SKM-1 (cell line): Measurements from ENCODE around the gene FCMR.

Source experiments
- DNase-seq: peaks from one replicate; lab custom pipeline; 2025; ENCODE audit not compliant: unreplicated experiment; lab: John Stamatoyannopoulos, UW

FCMR gene

DNA sequence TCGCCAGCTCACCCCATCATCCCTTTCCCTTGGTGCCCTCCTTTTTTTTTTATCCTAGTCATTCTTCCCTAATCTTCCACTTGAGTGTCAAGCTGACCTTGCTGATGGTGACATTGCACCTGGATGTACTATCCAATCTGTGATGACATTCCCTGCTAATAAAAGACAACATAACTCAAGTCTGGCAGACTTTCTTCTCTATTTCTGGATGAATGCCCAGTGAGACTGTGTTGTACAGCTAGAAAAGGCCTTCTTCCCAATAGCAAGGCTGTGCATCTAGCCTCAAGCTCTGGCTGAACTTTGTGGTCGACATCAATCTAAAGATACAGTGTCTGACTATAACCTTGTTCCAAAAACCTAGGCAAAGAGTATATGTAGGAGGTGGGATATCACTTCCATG lies 18.1 kb downstream of the FCMR start:
- no peak for DNase-seq

GRCh38 chr1:206902702-206903101 lies 19.0 kb downstream of the FCMR start:
- no peak for DNase-seq

DNA sequence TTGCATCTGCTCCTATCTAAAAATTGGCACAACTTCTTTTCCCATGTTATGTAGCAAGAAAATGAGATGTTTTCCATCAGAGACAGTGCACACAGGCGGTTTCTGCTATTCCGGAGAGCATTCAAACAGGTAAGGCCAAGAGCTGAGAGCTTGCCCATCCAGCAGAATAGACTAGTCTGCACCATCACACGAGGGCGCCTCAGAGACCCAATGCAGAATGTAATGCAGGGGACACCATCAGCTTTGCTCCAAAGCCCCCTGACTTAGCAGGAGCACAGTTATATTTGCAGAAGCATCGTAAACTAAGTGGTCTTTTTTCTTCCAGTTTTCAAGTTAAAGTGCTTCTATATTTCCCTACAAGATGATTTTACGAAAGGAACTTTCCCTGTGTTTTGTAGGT lies 19.8 kb downstream of the FCMR start:
- DNase-seq, result no peak

GRCh38 chr1:206900149-206900548 lies 21.6 kb downstream of the FCMR start:
- no peak for DNase-seq

DNA sequence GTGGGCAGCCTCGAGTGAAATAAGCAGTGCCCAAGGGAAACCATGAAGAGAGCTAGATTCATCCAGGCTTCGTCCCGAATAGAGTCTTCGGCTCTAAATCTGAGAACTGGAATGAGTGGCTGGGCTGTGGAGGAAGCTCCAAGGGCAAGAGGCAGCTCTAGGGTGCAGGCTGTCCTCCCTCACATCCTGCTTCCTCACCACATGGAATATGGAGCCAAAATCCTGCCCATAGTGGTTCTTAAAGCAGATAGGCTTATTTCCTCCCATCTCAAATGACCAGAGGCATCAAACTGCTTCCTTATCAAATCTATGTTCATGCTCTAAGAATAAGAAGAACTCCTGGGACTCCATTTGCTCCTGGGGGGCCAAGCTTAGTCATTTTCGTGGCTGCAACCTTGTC lies 22.0 kb downstream of the FCMR start:
- DNase-seq, result no peak

GRCh38 chr1:206898915-206899431 lies 22.8 kb downstream of the FCMR start:
- no peak for DNase-seq

GRCh38 chr1:206898089-206898914 lies 23.4 kb downstream of the FCMR start:
- DNase-seq, result no peak

GRCh38 chr1:206897175-206897574 lies 24.6 kb downstream of the FCMR start, which contains the start of gene IL24:
TSS of gene IL24 (plus strand) at chr1:206897443. CDS start at chr1:206897833, 390 bp downstream.
- no peak for DNase-seq

GRCh38 chr1:206896261-206896660 lies 25.5 kb downstream of the FCMR start:
- DNase-seq, result no peak

DNA sequence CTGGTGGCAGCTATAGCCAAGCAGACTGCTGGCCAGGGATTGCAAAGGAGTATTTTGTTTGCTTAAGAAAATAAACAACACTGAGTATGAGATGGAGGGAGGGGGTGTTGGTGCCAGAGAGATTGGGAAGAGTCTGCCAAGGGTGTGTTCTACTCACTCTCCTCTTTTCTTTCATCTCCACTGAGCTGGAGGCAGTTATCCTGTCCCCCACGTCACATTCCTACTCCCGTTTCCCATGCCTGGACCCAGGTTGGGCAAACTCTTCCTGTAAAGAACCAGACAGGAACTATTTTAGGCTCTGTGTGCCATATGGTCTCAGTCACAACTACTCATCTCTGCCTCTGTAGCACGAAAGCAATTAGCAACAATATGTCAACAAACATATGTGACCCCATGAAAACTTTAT lies 25.9 kb downstream of the FCMR start:
- no peak for DNase-seq

- no peak for DNase-seq
Observed at GRCh38 chr1:206895325-206895724, 26.4 kb downstream of the FCMR start.

GRCh38 chr1:206893380-206893779 lies 28.4 kb downstream of the FCMR start:
- DNase-seq, result no peak

DNA sequence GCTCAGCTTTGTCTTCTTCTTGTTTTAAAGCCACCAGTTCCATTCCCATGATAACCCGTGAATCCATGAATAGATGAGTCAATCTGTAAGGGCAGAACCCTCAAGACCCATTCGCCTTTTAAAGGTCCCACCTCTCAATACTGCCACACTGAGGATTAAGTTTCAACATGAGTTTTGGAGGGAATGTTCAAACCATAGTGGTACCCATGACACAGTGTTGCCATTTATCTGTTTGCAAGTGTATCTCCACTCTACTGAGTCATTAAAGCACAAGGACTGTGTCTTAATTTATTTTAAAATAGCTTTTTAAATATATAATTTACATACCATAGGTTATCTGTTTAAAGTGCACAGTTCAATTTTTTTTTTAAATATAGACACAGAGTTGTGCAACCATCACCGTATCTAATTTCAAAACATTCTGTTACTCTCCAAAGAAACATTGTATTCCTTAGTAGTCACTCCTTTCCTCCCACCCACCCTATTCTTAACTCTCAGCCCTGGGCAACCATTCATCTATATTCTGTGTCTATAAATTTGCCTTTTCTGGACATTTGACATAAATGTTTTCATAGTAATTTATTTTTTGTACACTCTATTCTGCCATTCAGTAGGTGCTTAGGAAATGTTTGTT lies 29.3 kb downstream of the FCMR start:
- DNase-seq, result no peak

- DNase-seq, result no peak
Observed at GRCh38 chr1:206891412-206891811, 30.3 kb downstream of the FCMR start.

- no peak for DNase-seq
Observed at GRCh38 chr1:206890125-206891060, 31.3 kb downstream of the FCMR start.

- DNase-seq, result no peak
Observed at GRCh38 chr1:206887701-206888100, 34.0 kb downstream of the FCMR start.

DNA sequence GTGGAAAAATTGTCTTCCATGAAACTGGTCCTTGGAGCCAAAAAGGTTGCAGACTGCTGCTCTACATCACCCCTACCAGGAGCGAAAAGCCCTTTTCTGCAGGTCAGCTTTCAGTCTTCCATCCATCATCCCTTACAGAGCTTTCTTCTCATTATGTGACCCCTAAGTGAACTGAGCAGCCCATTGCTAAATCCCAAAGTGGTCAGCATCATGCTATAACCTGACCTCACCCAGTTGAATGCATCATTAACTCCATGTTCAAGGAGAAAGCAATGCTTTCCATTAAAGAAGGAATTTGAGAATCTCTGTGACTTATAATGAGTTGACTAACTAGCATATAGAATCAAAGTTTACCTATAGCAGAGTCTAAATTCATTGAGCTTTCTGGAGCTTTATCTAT lies 34.9 kb downstream of the FCMR start:
- DNase-seq, result no peak

GRCh38 chr1:206885341-206886060 lies 36.2 kb downstream of the FCMR start:
- no peak for DNase-seq

DNA sequence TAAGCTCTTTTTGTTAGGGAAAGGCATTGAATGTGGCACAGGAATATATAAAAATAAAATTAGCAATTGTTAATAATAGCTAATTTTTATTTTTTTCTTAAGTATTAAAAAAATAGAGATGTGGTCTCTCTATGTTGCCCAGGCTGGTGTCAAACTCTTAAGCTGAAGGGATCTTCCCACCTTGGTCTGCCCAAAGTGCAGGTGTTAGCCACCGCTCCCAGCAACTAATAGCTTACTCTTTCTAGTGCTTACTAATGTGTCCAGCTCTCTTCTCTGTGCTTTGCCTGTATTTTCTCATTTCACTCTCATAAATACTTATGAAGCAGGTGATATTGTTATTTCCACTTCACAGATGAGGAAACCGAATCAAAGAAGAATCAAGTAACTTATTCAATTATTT lies 37.9 kb downstream of the FCMR start:
- no peak for DNase-seq

GRCh38 chr1:206883160-206883559 lies 38.6 kb downstream of the FCMR start:
- no peak for DNase-seq

DNA sequence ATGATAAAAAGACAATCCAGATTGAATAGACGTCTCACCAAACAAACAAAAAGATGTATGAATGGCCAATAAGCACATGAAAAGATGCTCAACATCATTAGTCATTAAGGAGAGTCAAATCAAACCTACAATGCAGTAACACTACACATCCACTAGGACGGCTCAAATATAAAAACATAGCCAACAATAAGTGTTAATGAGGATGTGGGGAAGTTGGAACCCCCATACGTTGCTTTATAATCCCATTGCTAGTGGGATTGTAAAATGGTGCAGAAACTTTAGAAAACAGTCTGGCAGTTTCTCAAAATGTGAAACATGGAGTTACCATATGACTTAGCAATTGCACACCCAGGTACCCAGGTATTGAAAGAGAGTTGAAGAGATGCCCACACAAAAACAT lies 39.2 kb downstream of the FCMR start:
- no peak for DNase-seq
